ENCODE measurements around the gene SLC12A5. TPM values are rescaled to one million over a fixed set of nuclear protein-coding genes. Genes with fewer than 3 reads are reported as not detected.

The SLC12A5 gene
- total and polyA plus RNA-seq, 9 of the 15 experiments (the other 6 are each of a cell fraction or from before 2014, with no cell fraction given), result 0.36 to 7.5 (median 2.1) TPM

GRCh38 chr20:45983279-45983743 is 45.7 kb upstream of the SLC12A5 start (continued):
- TF ChIP-seq CTCF (IDR thresholded peaks at IDR 0.05 in 2 of 3, conservative IDR thresholded peaks at IDR 0.05 in 1 of 3; ENCODE audit: insufficient read depth in 2 of 3, low read depth in 1 of 3, low read length in 3 of 3), result no peak
- TF ChIP-seq ARID4B (CRISPR knock-in tag; IDR thresholded peaks at IDR 0.05), result no peak
- no peak for TF ChIP-seq GMEB1 (CRISPR knock-in tag; IDR thresholded peaks at IDR 0.05)
- TF ChIP-seq E2F4 (CRISPR knock-in tag; IDR thresholded peaks at IDR 0.05; ENCODE audit: low read depth), result no peak
- no peak for TF ChIP-seq ZNF124 (CRISPR knock-in tag; IDR thresholded peaks at IDR 0.05)
- TF ChIP-seq CBX2 (IDR thresholded peaks at IDR 0.05; ENCODE audit: insufficient read depth, low read length, poor library complexity, severe bottlenecking), result no peak
- no peak for TF ChIP-seq TSC22D4 (tag; IDR thresholded peaks at IDR 0.05)
- TF ChIP-seq HMG20A (CRISPR knock-in tag; conservative IDR thresholded peaks at IDR 0.05), result no peak
- no peak for TF ChIP-seq ETS1 (conservative IDR thresholded peaks at IDR 0.05; ENCODE audit: control insufficient read depth, low read depth, low read length)
- no peak for TF ChIP-seq CBX8 (IDR thresholded peaks at IDR 0.05; ENCODE audit: borderline replicate concordance, extremely low read depth, low read depth, low read length, poor library complexity, severe bottlenecking)
- peak; percentile 94 for TF ChIP-seq RBM25 (IDR thresholded peaks at IDR 0.05; ENCODE audit: low read depth, low read length, severe bottlenecking)
- no peak for TF ChIP-seq PTBP1 (IDR thresholded peaks at IDR 0.05; ENCODE audit: low read depth, low read length)
- TF ChIP-seq ZNF408 (CRISPR knock-in tag; IDR thresholded peaks at IDR 0.05; ENCODE audit: low read depth), result no peak
- no peak for TF ChIP-seq ATF1 (CRISPR knock-in tag; IDR thresholded peaks at IDR 0.05)
- peak; percentile 13; the same call in 1 of the 2 replicates for TF ChIP-seq ATF1 (tag; IDR thresholded peaks at IDR 0.05)
- TF ChIP-seq KLF6 (CRISPR knock-in tag; IDR thresholded peaks at IDR 0.05; ENCODE audit: borderline replicate concordance), result no peak
- no peak for TF ChIP-seq CBFB (CRISPR knock-in tag; IDR thresholded peaks at IDR 0.05)
- TF ChIP-seq HSF4 (CRISPR knock-in tag; IDR thresholded peaks at IDR 0.05; ENCODE audit: borderline replicate concordance), result no peak; the same call in 1 of the 2 replicates

All from K562 (cell line).